HepG2 (cell line): ENCODE data around the gene P2RX5. TPM values are rescaled to one million over a fixed set of nuclear protein-coding genes. Genes with fewer than 3 reads are reported as not detected.

Experiments used
- ATAC-seq: fragments of 200-7000 bp; cut with Tn5 transposase; 3 replicates; pipeline ENCODE4 v1.9.1; 2020; ENCODE audit warnings: mild to moderate bottlenecking, moderate library complexity
- BruUV-seq: library from RNA; stranded (reverse); fragments of 400-500 nt; replicated peaks from 2 replicates; lab custom pipeline; 2021; lab: Mats Ljungman, UMichigan
- CTCF ChIA-PET: fragments of 300-600 bp; formaldehyde crosslinking; extraction: SDS; loops from one replicate; lab custom pipeline; 2021; ENCODE audit warnings: low total read pairs, inconsistent platforms, low intra/inter-chr PET ratio; lab: Yijun Ruan, JAX
- POLR2A ChIA-PET: fragments of 350-600 bp; sonication (Branson Sonifier 250); formaldehyde crosslinking; loops from one replicate; lab custom pipeline; 2020; ENCODE audit warnings: antibody characterized with exemption, inconsistent platforms; lab: Yijun Ruan, JAX
- DNase-seq: peaks from one replicate; pipeline ENCODE4 v3.0.0-alpha.2; 2015; ENCODE audit warnings: low spot score
- FAIRE-seq: peaks from 3 replicates; lab custom pipeline; 2011; peaks lifted over from hg19 to GRCh38; lab: Jason Lieb, UNC
- H2AFZ ChIP-seq: one replicate; pipeline ENCODE4 v1.6.1; 2011; ENCODE audit warnings: low read length, inconsistent platforms
- H3K27ac ChIP-seq: fragments of 300-600 bp; 3 replicates; pipeline ENCODE4 v1.8.0; 2011; ENCODE audit warnings: mixed run types, mild to moderate bottlenecking, mixed read lengths, low read length, inconsistent platforms; ENCODE audit not compliant: insufficient read depth; ENCODE audit errors: extremely low read length
- H3K27me3 ChIP-seq, 2 experiments: fragments of 200-600 bp in 1 of 2; 2 replicates in 1 of 2; 3 replicates in 1 of 2; pipeline versions ENCODE4 v1.6.0 to v1.8.0; 2011; ENCODE audit warnings: low read length in 2 of 2, mild to moderate bottlenecking in 2 of 2, moderate library complexity in 2 of 2, inconsistent platforms in 1 of 2; ENCODE audit not compliant: insufficient read depth in 2 of 2, control insufficient read depth in 1 of 2
- H3K36me3 ChIP-seq, 2 experiments: fragments of 200-600 bp in 1 of 2; replicated peaks in 1 of 2; 2 replicates in 1 of 2; 3 replicates in 1 of 2; pipeline versions ENCODE4 v1.5.1 to v1.8.0; 2011; ENCODE audit warnings: low read length in 2 of 2, inconsistent platforms in 1 of 2; ENCODE audit not compliant: insufficient read depth in 2 of 2, control insufficient read depth in 1 of 2
- H3K4me1 ChIP-seq: 2 replicates; pipeline ENCODE4 v1.5.1; 2012; ENCODE audit warnings: low read length, inconsistent platforms; ENCODE audit not compliant: insufficient read depth
- H3K4me2 ChIP-seq: 2 replicates; pipeline ENCODE4 v1.6.0; 2011; ENCODE audit warnings: low read depth, low read length, inconsistent platforms
- H3K4me3 ChIP-seq, 3 experiments: fragments of 200-600 bp in 1 of 3; sonication (generic), shearing (Covaris generic) in 1 of 3; replicated peaks in 1 of 3; 2 replicates each; pipeline ENCODE4 v1.5.1; 2011 to 2016; ENCODE audit warnings: low read length in 3 of 3, inconsistent platforms in 2 of 3, low read depth in 2 of 3, mild to moderate bottlenecking in 2 of 3, control low read depth in 1 of 3, mixed read lengths in 1 of 3; ENCODE audit not compliant: insufficient read depth in 1 of 3
- H3K79me2 ChIP-seq: one replicate; pipeline ENCODE4 v1.6.1; 2011; ENCODE audit warnings: low read length, inconsistent platforms; ENCODE audit not compliant: insufficient read depth
- H3K9ac ChIP-seq: 2 replicates; pipeline ENCODE4 v1.6.0; 2011; ENCODE audit warnings: mild to moderate bottlenecking, low read depth, low read length, inconsistent platforms; ENCODE audit not compliant: insufficient read depth
- H3K9me3 ChIP-seq: 2 replicates; pipeline ENCODE4 v1.5.1; 2012; ENCODE audit warnings: mild to moderate bottlenecking, low read length
- H4K20me1 ChIP-seq: 2 replicates; pipeline ENCODE4 v1.6.0; 2011; ENCODE audit warnings: inconsistent platforms, mild to moderate bottlenecking, low read length, moderate library complexity; ENCODE audit not compliant: insufficient read depth
- ARNT ChIP-seq: fragments of 450-650 bp; IDR thresholded peaks from 2 replicates; pipeline ENCODE4 v1.6.1; 2017
- E2F5 ChIP-seq: sonication (generic); formaldehyde crosslinking; conservative IDR thresholded peaks from 2 replicates; pipeline ENCODE4 v1.4.0; 2020; ENCODE audit warnings: missing genetic modification reagents
- EEA1 ChIP-seq: sonication (generic); formaldehyde crosslinking; IDR thresholded peaks from 2 replicates; pipeline ENCODE4 v1.5.1; 2020; ENCODE audit warnings: mild to moderate bottlenecking, missing genetic modification reagents, borderline replicate concordance
- GATAD1 ChIP-seq: IDR thresholded peaks from 2 replicates; pipeline ENCODE4 v1.6.1; 2016; ENCODE audit warnings: missing genetic modification reagents, missing compliant biosample characterization
- GZF1 ChIP-seq: sonication (generic); formaldehyde crosslinking; IDR thresholded peaks from 2 replicates; pipeline ENCODE4 v1.5.1; 2020; ENCODE audit warnings: mild to moderate bottlenecking, missing genetic modification reagents
- JUNB ChIP-seq: sonication (generic); formaldehyde crosslinking; IDR thresholded peaks from 2 replicates; pipeline ENCODE4 v1.8.0; 2022; ENCODE audit warnings: missing genetic modification reagents, mild to moderate bottlenecking, borderline replicate concordance
- KDM2A ChIP-seq: sonication (generic); formaldehyde crosslinking; IDR thresholded peaks from 2 replicates; pipeline ENCODE4 v1.4.0; 2020; ENCODE audit warnings: low read depth, missing genetic modification reagents, borderline replicate concordance
- NFRKB ChIP-seq: fragments of 450-650 bp; IDR thresholded peaks from 2 replicates; pipeline ENCODE4 v1.6.1; 2017
- PAF1 ChIP-seq: IDR thresholded peaks from 2 replicates; pipeline ENCODE4 v1.6.1; 2016; ENCODE audit warnings: missing genetic modification reagents, missing compliant biosample characterization
- PAWR ChIP-seq: sonication (generic); formaldehyde crosslinking; IDR thresholded peaks from 2 replicates; pipeline ENCODE4 v1.4.0; 2020; ENCODE audit warnings: missing genetic modification reagents, mild to moderate bottlenecking, borderline replicate concordance
- SRSF9 ChIP-seq: fragments of 200-400 bp; formaldehyde crosslinking; IDR thresholded peaks from 2 replicates; pipeline ENCODE4 v1.6.1; 2018; ENCODE audit warnings: borderline replicate concordance, mild to moderate bottlenecking, low read depth, low read length; ENCODE audit not compliant: insufficient read depth, poor library complexity, severe bottlenecking
- ZNF33A ChIP-seq: sonication (generic); formaldehyde crosslinking; IDR thresholded peaks from 2 replicates; pipeline ENCODE4 v1.5.1; 2020; ENCODE audit warnings: missing genetic modification reagents, mild to moderate bottlenecking, moderate library complexity, borderline replicate concordance
- ZNF350 ChIP-seq: sonication (generic); formaldehyde crosslinking; IDR thresholded peaks from 2 replicates; pipeline ENCODE4 v1.4.0; 2020; ENCODE audit warnings: mild to moderate bottlenecking, low read depth, missing genetic modification reagents, borderline replicate concordance
- ZNF430 ChIP-seq: sonication (generic); formaldehyde crosslinking; IDR thresholded peaks from 2 replicates; pipeline ENCODE4 v1.9.0; 2021; ENCODE audit warnings: mild to moderate bottlenecking, missing genetic modification reagents
- ZNF550 ChIP-seq: sonication (generic); formaldehyde crosslinking; IDR thresholded peaks from 2 replicates; pipeline ENCODE4 v1.4.0; 2020; ENCODE audit warnings: mild to moderate bottlenecking, missing genetic modification reagents, borderline replicate concordance
- ZNF552 ChIP-seq: sonication (generic); formaldehyde crosslinking; IDR thresholded peaks from 2 replicates; pipeline ENCODE4 v1.9.0; 2022; ENCODE audit warnings: missing genetic modification reagents, mild to moderate bottlenecking, borderline replicate concordance
- ZNF605 ChIP-seq: sonication (generic); formaldehyde crosslinking; IDR thresholded peaks from 2 replicates; pipeline ENCODE4 v1.8.0; 2022; ENCODE audit warnings: mild to moderate bottlenecking, missing genetic modification reagents
- WGBS: methylation state at CpG from one replicate; pipeline ENCODE4 v1.1.6; 2017; ENCODE audit warnings: low lambda C conversion rate; 5-methylcytosine and 5-hydroxymethylcytosine counted together
- in situ Hi-C: cut with HindIII; loops from 2 replicates; pipeline ENCODE4 v1.10.0; 2017; ENCODE audit warnings: low pct_unique_long_range_greater_than_20kb; ENCODE audit not compliant: extremely low pct_ligation_motif_present
- intact Hi-C: fragments of 100-400 bp; cut with micrococcal nuclease; formaldehyde crosslinking; loops from one replicate; pipeline ENCODE4 v1.10.0; 2022; ENCODE audit not compliant: unreplicated experiment
- polyA plus RNA-seq, 8 experiments: library from polyadenylated mRNA; depleted of rRNA in 3 of 8; stranded (reverse) in 7 of 8; unstranded in 1 of 8; fragments of >200 nt; fragmentation: Illumina TruSeq in 4 of 8; extraction: Trizol in 4 of 8; gene quantifications; 2 replicates each; pipeline versions ENCODE4 v1.2.1 to v1.2.3, GENCODE V29; 2011 to 2016; ENCODE audit warnings: low read depth in 4 of 8, missing spikeins in 1 of 8, mixed read lengths in 1 of 8; ENCODE audit not compliant: insufficient read depth in 1 of 8
- total RNA-seq, 5 experiments: library from RNA; depleted of rRNA; stranded (reverse); fragments of >200 nt; fragmentation: Illumina TruSeq; extraction: Trizol; gene quantifications; 2 replicates each; pipeline ENCODE4 v1.2.3, GENCODE V29; 2016; ENCODE audit warnings: low read depth in 1 of 5
- TF ChIP-seq, protein P1 (sequence below): sonication (generic); formaldehyde crosslinking; IDR thresholded peaks from 2 replicates; pipeline ENCODE4 v1.5.0; 2020; ENCODE audit warnings: mild to moderate bottlenecking, missing genetic modification reagents

Gene P2RX5
- total and polyA plus RNA-seq, 2 of the 13 experiments (the other 11 are each of a cell fraction or from before 2014, with no cell fraction given) = 0.95 to 1.7 TPM

DNA sequence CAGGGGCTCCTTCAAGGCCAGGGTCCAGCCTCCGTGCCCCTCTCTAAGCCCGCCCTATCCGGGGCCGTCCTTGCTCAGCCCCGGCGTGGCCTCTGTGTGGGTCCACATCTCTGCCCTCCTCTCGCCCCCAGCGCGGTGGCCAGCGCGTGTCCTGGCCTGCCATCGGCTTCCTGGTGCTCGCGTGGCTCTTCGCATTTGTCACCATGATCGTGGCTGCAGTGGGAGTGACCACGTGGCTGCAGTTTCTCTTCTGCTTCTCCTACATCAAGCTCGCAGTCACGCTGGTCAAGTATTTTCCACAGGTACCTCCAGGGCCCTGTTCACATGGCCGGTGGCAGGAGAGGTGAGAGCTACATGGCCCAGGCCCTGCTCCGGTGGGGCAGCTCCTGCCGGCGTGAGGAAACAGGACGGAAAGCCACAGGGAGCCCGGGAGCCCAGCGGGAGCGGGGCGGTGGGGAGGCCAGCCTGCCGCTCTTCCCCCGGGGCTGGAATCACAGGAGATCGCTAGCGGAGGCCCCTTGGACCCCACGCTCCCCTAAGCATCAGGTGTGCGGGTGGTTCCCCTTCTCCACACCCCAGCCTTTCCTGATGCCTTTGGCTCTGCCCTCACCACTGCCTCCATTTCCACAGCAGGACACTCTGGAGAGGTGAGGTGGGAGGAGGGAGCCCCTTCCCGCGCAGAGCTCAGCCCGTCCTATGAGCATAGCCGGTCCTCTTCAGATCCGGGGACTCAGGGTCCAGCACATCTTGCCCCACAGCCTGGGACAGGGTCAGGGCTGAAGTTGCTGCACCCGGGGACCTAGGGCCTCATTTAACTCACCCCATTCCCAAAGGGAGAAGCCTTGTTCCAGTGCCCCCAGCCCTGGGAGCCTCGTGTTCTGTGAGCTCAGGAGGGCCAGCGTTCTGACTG is 37.8 kb downstream of the P2RX5 start (continued):
- no peak for TF ChIP-seq ZNF552

- DNase-seq (no peak), ATAC-seq (no peak), FAIRE-seq (no peak)
- no TSS peak for BruUV-seq
- Histone ChIP-seq H3K27me3 (no peaks in the 10 kb centered on the region), H4K20me1 (no peaks in the 10 kb centered on the region), H2AFZ (no peak overlapping the region), H3K9ac (no peak overlapping the region), H3K27ac (no peak overlapping the region), H3K36me3 (no peaks in the 10 kb centered on the region; a peak in 1 of 5 replicates), H3K9me3 (no peaks in the 10 kb centered on the region), H3K79me2 (no peaks in the 10 kb centered on the region), H3K4me1 (peaks cover 24% of the 10 kb centered on the region), H3K4me2 (no peak overlapping the region), H3K4me3 (no peak overlapping the region)
- CTCF ChIA-PET = no interaction called here
- TF ChIP-seq, protein P1, sequence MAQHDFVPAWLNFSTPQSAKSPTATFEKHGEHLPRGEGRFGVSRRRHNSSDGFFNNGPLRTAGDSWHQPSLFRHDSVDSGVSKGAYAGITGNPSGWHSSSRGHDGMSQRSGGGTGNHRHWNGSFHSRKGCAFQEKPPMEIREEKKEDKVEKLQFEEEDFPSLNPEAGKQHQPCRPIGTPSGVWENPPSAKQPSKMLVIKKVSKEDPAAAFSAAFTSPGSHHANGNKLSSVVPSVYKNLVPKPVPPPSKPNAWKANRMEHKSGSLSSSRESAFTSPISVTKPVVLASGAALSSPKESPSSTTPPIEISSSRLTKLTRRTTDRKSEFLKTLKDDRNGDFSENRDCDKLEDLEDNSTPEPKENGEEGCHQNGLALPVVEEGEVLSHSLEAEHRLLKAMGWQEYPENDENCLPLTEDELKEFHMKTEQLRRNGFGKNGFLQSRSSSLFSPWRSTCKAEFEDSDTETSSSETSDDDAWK = no peak
- no peak for TF ChIP-seq ZNF550
- TF ChIP-seq PAWR (CRISPR knock-in tag) = no peak
- no peak for TF ChIP-seq PAF1 (CRISPR knock-in tag)
- TF ChIP-seq GATAD1 (CRISPR knock-in tag) = no peak
- TF ChIP-seq ZNF33A (CRISPR knock-in tag) = no peak
- TF ChIP-seq SRSF9 = no peak
- TF ChIP-seq JUNB = no peak
- no peak for TF ChIP-seq KDM2A
- TF ChIP-seq GZF1 (CRISPR knock-in tag) = no peak
- TF ChIP-seq ZNF605 (CRISPR knock-in tag) = no peak
- no peak for TF ChIP-seq ZNF350 (CRISPR knock-in tag)
- TF ChIP-seq EEA1 (CRISPR knock-in tag) = no peak
- TF ChIP-seq E2F5 (CRISPR knock-in tag) = no peak
- TF ChIP-seq ARNT = no peak
- TF ChIP-seq NFRKB = no peak
- TF ChIP-seq ZNF430 (CRISPR knock-in tag) = no peak
- POLR2A ChIA-PET = interaction anchor here (2.1 to 3.4 kb wide), 2 partner anchors 10 to 21 kb away, joined by 6 to 13 read pairs; partner anchors contain the start of genes CTNS and SHPK
- no CpG with 5 or more reads among the region's 7 CpGs for WGBS
- in situ Hi-C loops (no loop called here), intact Hi-C loops (no loop called here)
Measured at GRCh38 chr17:3657588-3657869, 38.4 kb downstream of the P2RX5 start.
